Measurements from ENCODE around the gene COL6A5.

The COL6A5 gene

GRCh38 chr3:130457671-130458070, 112.2 kb downstream of the COL6A5 start:
- DNase-seq = no peak

GRCh38 chr3:130459944-130460343, 114.5 kb downstream of the COL6A5 start:
- no peak for DNase-seq

- no peak for DNase-seq
These were observed 116.6 kb downstream of the COL6A5 start for GRCh38 chr3:130462089-130462488.

GRCh38 chr3:130463221-130463620, 117.7 kb downstream of the COL6A5 start:
- no peak for DNase-seq

GRCh38 chr3:130465521-130465920, 120.0 kb downstream of the COL6A5 start:
- DNase-seq = no peak

GRCh38 chr3:130468311-130468710, 122.8 kb downstream of the COL6A5 start:
- no peak for DNase-seq

GRCh38 chr3:130470126-130470525, 124.7 kb downstream of the COL6A5 start:
- DNase-seq = peak; percentile 82

- no peak for DNase-seq
These were observed 127.9 kb downstream of the COL6A5 start for GRCh38 chr3:130473416-130473815.

- DNase-seq = peak; percentile 77
These were observed 135.3 kb downstream of the COL6A5 start for GRCh38 chr3:130480736-130481135.

GRCh38 chr3:130488288-130488687, 142.8 kb downstream of the COL6A5 start:
- DNase-seq = no peak

- no peak for DNase-seq
These were observed 143.4 kb downstream of the COL6A5 start for GRCh38 chr3:130488769-130489450.

- no peak for DNase-seq
These were observed 144.8 kb downstream of the COL6A5 start for GRCh38 chr3:130490241-130490640.

- DNase-seq = peak; percentile 61
These were observed 146.0 kb downstream of the COL6A5 start for GRCh38 chr3:130491431-130491830.

- DNase-seq = no peak
These were observed 159.2 kb downstream of the COL6A5 start for GRCh38 chr3:130504701-130505100.

- DNase-seq = no peak
These were observed 160.6 kb downstream of the COL6A5 start for GRCh38 chr3:130506031-130506430.

- DNase-seq = no peak
These were observed 162.3 kb downstream of the COL6A5 start for GRCh38 chr3:130507746-130508145.

- no peak for DNase-seq
These were observed 163.5 kb downstream of the COL6A5 start for GRCh38 chr3:130509008-130509407.

GRCh38 chr3:130514681-130515080, 169.2 kb downstream of the COL6A5 start:
- no peak for DNase-seq

GRCh38 chr3:130515755-130516154, 170.3 kb downstream of the COL6A5 start:
- DNase-seq = no peak

GRCh38 chr3:130516645-130517512, 171.4 kb downstream of the COL6A5 start, which contains the start of gene COL6A6:
TSS of gene COL6A6 (plus strand) at chr3:130517177. CDS start at chr3:130560365, 43,188 bp downstream.
- DNase-seq = peak; percentile 61

- DNase-seq = peak; percentile 63
These were observed 172.1 kb downstream of the COL6A5 start for GRCh38 chr3:130517602-130518001.

- DNase-seq = no peak
These were observed 174.3 kb downstream of the COL6A5 start for GRCh38 chr3:130519754-130520153.

- DNase-seq = no peak
These were observed 176.9 kb downstream of the COL6A5 start for GRCh38 chr3:130522399-130522798.

GRCh38 chr3:130527426-130527825, 182.0 kb downstream of the COL6A5 start:
- no peak for DNase-seq

Data from islet precursor cell (in vitro differentiated cells).